GM23338 (cell line): ENCODE measurements around the gene MUC6. TPM values are rescaled to one million over a fixed set of nuclear protein-coding genes. Genes with fewer than 3 reads are reported as not detected.

Experiments used
- ATAC-seq: fragments of 200-7000 bp; cut with Tn5 transposase; 3 replicates; pipeline ENCODE4 v1.9.1; 2020
- DNase-seq: peaks from one replicate; pipeline ENCODE4 v3.0.0-alpha.2; 2015; ENCODE audit warnings: low spot score
- H2AFZ ChIP-seq: fragments of 200-600 bp; sonication (generic); 2 replicates; pipeline ENCODE4 v1.8.0; 2016; ENCODE audit warnings: antibody characterized with exemption, mild to moderate bottlenecking, moderate library complexity
- H3F3A ChIP-seq: fragments of 200-600 bp; sonication (generic); replicated peaks from 2 replicates; pipeline ENCODE4 v1.8.0; 2017; ENCODE audit warnings: antibody characterized with exemption, mixed run types, low read depth
- H3K27ac ChIP-seq: fragments of 200-600 bp; sonication (generic); 2 replicates; pipeline ENCODE4 v1.6.1; 2016; ENCODE audit warnings: low read depth
- H3K27me3 ChIP-seq: fragments of 200-600 bp; sonication (generic); 2 replicates; pipeline ENCODE4 v1.8.0; 2016; ENCODE audit warnings: mild to moderate bottlenecking, mixed run types, moderate library complexity; ENCODE audit not compliant: insufficient read depth
- H3K36me3 ChIP-seq: fragments of 200-600 bp; sonication (generic); 2 replicates; pipeline ENCODE4 v1.8.0; 2016; ENCODE audit warnings: mild to moderate bottlenecking; ENCODE audit not compliant: insufficient read depth
- H3K4me1 ChIP-seq: fragments of 200-600 bp; sonication (generic); 2 replicates; pipeline ENCODE4 v1.8.0; 2016; ENCODE audit warnings: mild to moderate bottlenecking, moderate library complexity; ENCODE audit not compliant: insufficient read depth
- H3K4me2 ChIP-seq: fragments of 200-600 bp; sonication (generic); 2 replicates; pipeline ENCODE4 v1.7.1; 2017; ENCODE audit warnings: mixed run types
- H3K4me3 ChIP-seq: fragments of 200-600 bp; sonication (generic); 2 replicates; pipeline ENCODE4 v1.6.1; 2016; ENCODE audit warnings: mixed run types
- H3K79me2 ChIP-seq: fragments of 200-600 bp; sonication (generic); replicated peaks from 2 replicates; pipeline ENCODE4 v1.8.0; 2017; ENCODE audit warnings: mild to moderate bottlenecking; ENCODE audit not compliant: insufficient read depth
- H3K9me2 ChIP-seq: fragments of 200-600 bp; sonication (generic); 2 replicates; pipeline ENCODE4 v1.8.0; 2017; ENCODE audit not compliant: insufficient read depth
- H4K20me1 ChIP-seq: fragments of 200-600 bp; sonication (generic); replicated peaks from 2 replicates; pipeline ENCODE4 v1.8.0; 2017; ENCODE audit warnings: mild to moderate bottlenecking; ENCODE audit not compliant: insufficient read depth
- H3K27ac Mint-ChIP-seq: 2 replicates; pipeline ENCODE4 v1.8.0; 2020; ENCODE audit warnings: inconsistent platforms, mild to moderate bottlenecking, moderate library complexity, mixed read lengths
- H3K27me3 Mint-ChIP-seq: 3 replicates; pipeline ENCODE4 v1.8.0; 2022; ENCODE audit warnings: low read depth, mild to moderate bottlenecking, moderate library complexity, mixed read lengths, inconsistent platforms; ENCODE audit not compliant: insufficient read depth, poor library complexity
- H3K36me3 Mint-ChIP-seq: 3 replicates; pipeline ENCODE4 v1.8.0; 2021; ENCODE audit warnings: low read depth, mild to moderate bottlenecking, inconsistent platforms, moderate library complexity, mixed read lengths
- H3K4me1 Mint-ChIP-seq: 3 replicates; pipeline ENCODE4 v1.8.0; 2020; ENCODE audit warnings: mild to moderate bottlenecking, inconsistent platforms, mixed read lengths
- H3K4me3 Mint-ChIP-seq: 3 replicates; pipeline ENCODE4 v1.8.0; 2021; ENCODE audit warnings: moderate library complexity, mild to moderate bottlenecking, inconsistent platforms, mixed read lengths
- H3K9me3 Mint-ChIP-seq: 3 replicates; pipeline ENCODE4 v1.8.0; 2020; ENCODE audit warnings: moderate library complexity, mild to moderate bottlenecking, inconsistent platforms, mixed read lengths
- CREB1 ChIP-seq: fragments of 250-450 bp; sonication (Bioruptor Pico); IDR thresholded peaks from 2 replicates; pipeline ENCODE4 v1.5.0; 2020; ENCODE audit warnings: low read depth, mild to moderate bottlenecking, moderate library complexity
- EZH2 ChIP-seq: fragments of 200-600 bp; sonication (generic); IDR thresholded peaks from one replicate; pipeline ENCODE4 v1.8.0; 2017; ENCODE audit warnings: antibody characterized with exemption, mild to moderate bottlenecking, low read depth; ENCODE audit not compliant: unreplicated experiment
- EZH2phosphoT487 ChIP-seq: fragments of 200-600 bp; sonication (generic); IDR thresholded peaks from one replicate; pipeline ENCODE4 v1.8.1; 2018; ENCODE audit warnings: antibody characterized with exemption; ENCODE audit not compliant: unreplicated experiment
- JUNB ChIP-seq: IDR thresholded peaks from one replicate; pipeline ENCODE4 v1.6.1; 2016; ENCODE audit warnings: antibody characterized with exemption; ENCODE audit not compliant: unreplicated experiment
- NANOG ChIP-seq: IDR thresholded peaks from 2 replicates; pipeline ENCODE4 v1.6.1; 2016; ENCODE audit warnings: antibody characterized with exemption, borderline replicate concordance
- POLR2AphosphoS5 ChIP-seq: IDR thresholded peaks from 2 replicates; pipeline ENCODE4 v1.6.1; 2016; ENCODE audit warnings: antibody characterized with exemption, low read depth
- REST ChIP-seq: IDR thresholded peaks from one replicate; pipeline ENCODE4 v1.6.1; 2018; ENCODE audit warnings: antibody characterized with exemption; ENCODE audit not compliant: unreplicated experiment
- STAT1 ChIP-seq: IDR thresholded peaks from one replicate; pipeline ENCODE4 v1.6.1; 2016; ENCODE audit warnings: antibody characterized with exemption; ENCODE audit not compliant: unreplicated experiment
- ZNF114 ChIP-seq: fragments of 250-450 bp; sonication (Bioruptor Pico); IDR thresholded peaks from 2 replicates; pipeline ENCODE4 v1.5.0; 2020; ENCODE audit warnings: mild to moderate bottlenecking, moderate library complexity
- ZNF331 ChIP-seq: fragments of 250-450 bp; sonication (Bioruptor Pico); IDR thresholded peaks from 2 replicates; pipeline ENCODE4 v1.5.0; 2020; ENCODE audit warnings: low read depth, mild to moderate bottlenecking, moderate library complexity
- polyA plus RNA-seq: library from polyadenylated mRNA; unstranded; fragments of >200 nt; fragmentation: Nextera tagmentation; extraction: Ambion mirVana; gene quantifications from 2 replicates; pipeline ENCODE4 v1.2.1, GENCODE V29; 2016
- total RNA-seq: library from RNA; depleted of rRNA; stranded (reverse); fragments of >200 nt; shearing (Covaris generic); gene quantifications from 2 replicates; pipeline ENCODE4 v1.2.3, GENCODE V29; 2014
- TF ChIP-seq, protein P1 (sequence below): IDR thresholded peaks from 2 replicates; pipeline ENCODE4 v1.6.1; 2016; ENCODE audit warnings: antibody characterized with exemption
- TF ChIP-seq, protein P2 (sequence below): fragments of 250-450 bp; sonication (Bioruptor Pico); IDR thresholded peaks from 2 replicates; pipeline ENCODE4 v1.5.0; 2020; ENCODE audit warnings: mild to moderate bottlenecking, moderate library complexity

The MUC6 gene
- total and polyA plus RNA-seq, 2 experiments from 2014 or later, result not detected

DNA sequence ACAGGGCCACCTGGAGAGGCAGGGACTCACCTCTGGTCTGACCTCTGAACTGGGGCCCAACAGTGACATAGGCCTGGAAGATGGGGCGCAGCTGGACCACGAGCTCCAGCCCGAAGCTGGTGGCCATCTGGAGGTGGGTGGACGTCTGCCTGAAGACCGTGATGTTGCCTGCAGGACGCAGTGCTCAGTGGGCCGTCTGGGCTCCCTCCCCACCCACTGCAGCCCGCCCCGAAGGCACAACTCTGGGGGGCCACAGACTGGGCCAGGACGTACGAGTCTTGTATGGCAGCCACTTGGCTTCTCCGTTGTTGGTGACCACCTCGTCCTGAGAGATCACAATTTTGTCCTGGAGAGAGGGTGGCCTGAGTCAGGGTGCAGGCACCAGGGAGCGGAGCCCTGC, 7.9 kb downstream of the MUC6 start (continued):
- TF ChIP-seq, protein P1, sequence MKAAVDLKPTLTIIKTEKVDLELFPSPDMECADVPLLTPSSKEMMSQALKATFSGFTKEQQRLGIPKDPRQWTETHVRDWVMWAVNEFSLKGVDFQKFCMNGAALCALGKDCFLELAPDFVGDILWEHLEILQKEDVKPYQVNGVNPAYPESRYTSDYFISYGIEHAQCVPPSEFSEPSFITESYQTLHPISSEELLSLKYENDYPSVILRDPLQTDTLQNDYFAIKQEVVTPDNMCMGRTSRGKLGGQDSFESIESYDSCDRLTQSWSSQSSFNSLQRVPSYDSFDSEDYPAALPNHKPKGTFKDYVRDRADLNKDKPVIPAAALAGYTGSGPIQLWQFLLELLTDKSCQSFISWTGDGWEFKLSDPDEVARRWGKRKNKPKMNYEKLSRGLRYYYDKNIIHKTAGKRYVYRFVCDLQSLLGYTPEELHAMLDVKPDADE, result no peak
- TF ChIP-seq ZNF331 (CRISPR knock-in tag), result no peak
- no peak for TF ChIP-seq EZH2phosphoT487
- no peak for TF ChIP-seq CREB1

DNA sequence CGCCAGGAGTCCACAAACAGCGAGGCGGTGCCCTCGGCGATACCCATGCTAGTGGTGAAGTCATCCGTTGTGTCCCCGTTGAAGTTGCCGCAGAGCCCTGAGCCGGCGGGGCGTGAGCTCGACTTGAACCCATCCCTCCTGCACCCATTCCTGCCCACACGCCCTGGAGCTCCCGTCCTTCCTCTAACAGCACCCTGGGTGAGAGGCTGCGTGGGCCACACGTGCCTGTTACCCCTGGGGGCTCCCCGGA, 8.3 kb downstream of the MUC6 start:
- H3K4me3 Mint-ChIP-seq, result no peak overlapping the region
- Histone ChIP-seq H3K4me3 (no peak overlapping the region), H3K4me2 (no peak overlapping the region), H3K27ac (no peak overlapping the region), H3F3A (no peaks in the 10 kb centered on the region), H3K79me2 (no peaks in the 10 kb centered on the region), H4K20me1 (no peaks in the 10 kb centered on the region), H3K4me1 (no peaks in the 10 kb centered on the region), H3K27me3 (no peaks in the 10 kb centered on the region), H2AFZ (no peak overlapping the region), H3K9me2 (no peaks in the 10 kb centered on the region), H3K36me3 (no peaks in the 10 kb centered on the region)
- peaks cover 10% of the 10 kb centered on the region for H3K27me3 Mint-ChIP-seq
- no peaks in the 10 kb centered on the region for H3K9me3 Mint-ChIP-seq
- ATAC-seq (no peak), DNase-seq (no peak)
- H3K27ac Mint-ChIP-seq, result no peak overlapping the region
- H3K36me3 Mint-ChIP-seq, result no peaks in the 10 kb centered on the region; the same call in 2 of the 3 replicates
- no peaks in the 10 kb centered on the region; the same call in 2 of the 3 replicates for H3K4me1 Mint-ChIP-seq
- TF ChIP-seq NANOG (no peak), CREB1 (no peak), STAT1 (no peak), ZNF331 (CRISPR knock-in tag) (no peak), POLR2AphosphoS5 (no peak), ZNF114 (no peak), EZH2phosphoT487 (no peak), EZH2 (no peak), REST (no peak), JUNB (no peak)
- TF ChIP-seq, protein P1, result no peak
- TF ChIP-seq, protein P2, sequence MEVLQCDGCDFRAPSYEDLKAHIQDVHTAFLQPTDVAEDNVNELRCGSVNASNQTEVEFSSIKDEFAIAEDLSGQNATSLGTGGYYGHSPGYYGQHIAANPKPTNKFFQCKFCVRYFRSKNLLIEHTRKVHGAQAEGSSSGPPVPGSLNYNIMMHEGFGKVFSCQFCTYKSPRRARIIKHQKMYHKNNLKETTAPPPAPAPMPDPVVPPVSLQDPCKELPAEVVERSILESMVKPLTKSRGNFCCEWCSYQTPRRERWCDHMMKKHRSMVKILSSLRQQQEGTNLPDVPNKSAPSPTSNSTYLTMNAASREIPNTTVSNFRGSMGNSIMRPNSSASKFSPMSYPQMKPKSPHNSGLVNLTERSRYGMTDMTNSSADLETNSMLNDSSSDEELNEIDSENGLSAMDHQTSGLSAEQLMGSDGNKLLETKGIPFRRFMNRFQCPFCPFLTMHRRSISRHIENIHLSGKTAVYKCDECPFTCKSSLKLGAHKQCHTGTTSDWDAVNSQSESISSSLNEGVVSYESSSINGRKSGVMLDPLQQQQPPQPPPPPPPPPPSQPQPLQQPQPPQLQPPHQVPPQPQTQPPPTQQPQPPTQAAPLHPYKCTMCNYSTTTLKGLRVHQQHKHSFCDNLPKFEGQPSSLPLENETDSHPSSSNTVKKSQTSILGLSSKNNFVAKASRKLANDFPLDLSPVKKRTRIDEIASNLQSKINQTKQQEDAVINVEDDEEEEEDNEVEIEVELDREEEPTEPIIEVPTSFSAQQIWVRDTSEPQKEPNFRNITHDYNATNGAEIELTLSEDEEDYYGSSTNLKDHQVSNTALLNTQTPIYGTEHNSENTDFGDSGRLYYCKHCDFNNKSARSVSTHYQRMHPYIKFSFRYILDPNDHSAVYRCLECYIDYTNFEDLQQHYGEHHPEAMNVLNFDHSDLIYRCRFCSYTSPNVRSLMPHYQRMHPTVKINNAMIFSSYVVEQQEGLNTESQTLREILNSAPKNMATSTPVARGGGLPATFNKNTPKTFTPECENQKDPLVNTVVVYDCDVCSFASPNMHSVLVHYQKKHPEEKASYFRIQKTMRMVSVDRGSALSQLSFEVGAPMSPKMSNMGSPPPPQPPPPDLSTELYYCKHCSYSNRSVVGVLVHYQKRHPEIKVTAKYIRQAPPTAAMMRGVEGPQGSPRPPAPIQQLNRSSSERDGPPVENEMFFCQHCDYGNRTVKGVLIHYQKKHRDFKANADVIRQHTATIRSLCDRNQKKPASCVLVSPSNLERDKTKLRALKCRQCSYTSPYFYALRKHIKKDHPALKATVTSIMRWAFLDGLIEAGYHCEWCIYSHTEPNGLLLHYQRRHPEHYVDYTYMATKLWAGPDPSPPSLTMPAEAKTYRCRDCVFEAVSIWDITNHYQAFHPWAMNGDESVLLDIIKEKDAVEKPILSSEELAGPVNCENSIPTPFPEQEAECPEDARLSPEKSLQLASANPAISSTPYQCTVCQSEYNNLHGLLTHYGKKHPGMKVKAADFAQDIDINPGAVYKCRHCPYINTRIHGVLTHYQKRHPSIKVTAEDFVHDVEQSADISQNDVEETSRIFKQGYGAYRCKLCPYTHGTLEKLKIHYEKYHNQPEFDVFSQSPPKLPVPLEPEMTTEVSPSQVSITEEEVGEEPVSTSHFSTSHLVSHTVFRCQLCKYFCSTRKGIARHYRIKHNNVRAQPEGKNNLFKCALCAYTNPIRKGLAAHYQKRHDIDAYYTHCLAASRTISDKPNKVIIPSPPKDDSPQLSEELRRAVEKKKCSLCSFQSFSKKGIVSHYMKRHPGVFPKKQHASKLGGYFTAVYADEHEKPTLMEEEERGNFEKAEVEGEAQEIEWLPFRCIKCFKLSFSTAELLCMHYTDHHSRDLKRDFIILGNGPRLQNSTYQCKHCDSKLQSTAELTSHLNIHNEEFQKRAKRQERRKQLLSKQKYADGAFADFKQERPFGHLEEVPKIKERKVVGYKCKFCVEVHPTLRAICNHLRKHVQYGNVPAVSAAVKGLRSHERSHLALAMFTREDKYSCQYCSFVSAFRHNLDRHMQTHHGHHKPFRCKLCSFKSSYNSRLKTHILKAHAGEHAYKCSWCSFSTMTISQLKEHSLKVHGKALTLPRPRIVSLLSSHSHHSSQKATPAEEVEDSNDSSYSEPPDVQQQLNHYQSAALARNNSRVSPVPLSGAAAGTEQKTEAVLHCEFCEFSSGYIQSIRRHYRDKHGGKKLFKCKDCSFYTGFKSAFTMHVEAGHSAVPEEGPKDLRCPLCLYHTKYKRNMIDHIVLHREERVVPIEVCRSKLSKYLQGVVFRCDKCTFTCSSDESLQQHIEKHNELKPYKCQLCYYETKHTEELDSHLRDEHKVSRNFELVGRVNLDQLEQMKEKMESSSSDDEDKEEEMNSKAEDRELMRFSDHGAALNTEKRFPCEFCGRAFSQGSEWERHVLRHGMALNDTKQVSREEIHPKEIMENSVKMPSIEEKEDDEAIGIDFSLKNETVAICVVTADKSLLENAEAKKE (CRISPR knock-in tag), result no peak
